HepG2 (cell line): ENCODE results near the gene XPR1.

Experiments used
- MTA1 ChIP-seq: sonication (generic); formaldehyde crosslinking; IDR thresholded peaks from 2 replicates; pipeline ENCODE4 v1.4.0; 2020; ENCODE audit warnings: missing genetic modification reagents, mild to moderate bottlenecking, borderline replicate concordance
- ZBTB21 ChIP-seq: sonication (generic); formaldehyde crosslinking; IDR thresholded peaks from 2 replicates; pipeline ENCODE4 v1.4.0; 2020; ENCODE audit warnings: missing genetic modification reagents
- ZNF263 ChIP-seq: sonication (generic); formaldehyde crosslinking; IDR thresholded peaks from 2 replicates; pipeline ENCODE4 v1.4.0; 2020; ENCODE audit warnings: missing genetic modification reagents

- TF ChIP-seq MTA1 (CRISPR knock-in tag) (no peak), ZNF263 (CRISPR knock-in tag) (no peak), ZBTB21 (CRISPR knock-in tag) (no peak)
Measured at GRCh38 chr1:180921386-180921785, 289.6 kb downstream of the XPR1 start.
